Measurements from ENCODE around the gene PCDH8.

- TF ChIP-seq, protein P1, sequence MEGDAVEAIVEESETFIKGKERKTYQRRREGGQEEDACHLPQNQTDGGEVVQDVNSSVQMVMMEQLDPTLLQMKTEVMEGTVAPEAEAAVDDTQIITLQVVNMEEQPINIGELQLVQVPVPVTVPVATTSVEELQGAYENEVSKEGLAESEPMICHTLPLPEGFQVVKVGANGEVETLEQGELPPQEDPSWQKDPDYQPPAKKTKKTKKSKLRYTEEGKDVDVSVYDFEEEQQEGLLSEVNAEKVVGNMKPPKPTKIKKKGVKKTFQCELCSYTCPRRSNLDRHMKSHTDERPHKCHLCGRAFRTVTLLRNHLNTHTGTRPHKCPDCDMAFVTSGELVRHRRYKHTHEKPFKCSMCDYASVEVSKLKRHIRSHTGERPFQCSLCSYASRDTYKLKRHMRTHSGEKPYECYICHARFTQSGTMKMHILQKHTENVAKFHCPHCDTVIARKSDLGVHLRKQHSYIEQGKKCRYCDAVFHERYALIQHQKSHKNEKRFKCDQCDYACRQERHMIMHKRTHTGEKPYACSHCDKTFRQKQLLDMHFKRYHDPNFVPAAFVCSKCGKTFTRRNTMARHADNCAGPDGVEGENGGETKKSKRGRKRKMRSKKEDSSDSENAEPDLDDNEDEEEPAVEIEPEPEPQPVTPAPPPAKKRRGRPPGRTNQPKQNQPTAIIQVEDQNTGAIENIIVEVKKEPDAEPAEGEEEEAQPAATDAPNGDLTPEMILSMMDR (IDR thresholded peaks at IDR 0.05): no peak
- TF ChIP-seq POLR2A (IDR thresholded peaks at IDR 0.05; ENCODE audit: low read depth) (no peak), POLR2AphosphoS5 (IDR thresholded peaks at IDR 0.05) (no peak)
Observed at GRCh38 chr13:52851137-52851962, 2.9 kb upstream of the PCDH8 start.

All from esophagus muscularis mucosa (tissue), 3 donors.